ENCODE measurements around the gene POLR2J2.
"Not testable (repeated sequence)": the region's sequence is repeated elsewhere in the genome, so short reads cannot be mapped to it uniquely, and the experiment has no call there.

Gene POLR2J2

DNA sequence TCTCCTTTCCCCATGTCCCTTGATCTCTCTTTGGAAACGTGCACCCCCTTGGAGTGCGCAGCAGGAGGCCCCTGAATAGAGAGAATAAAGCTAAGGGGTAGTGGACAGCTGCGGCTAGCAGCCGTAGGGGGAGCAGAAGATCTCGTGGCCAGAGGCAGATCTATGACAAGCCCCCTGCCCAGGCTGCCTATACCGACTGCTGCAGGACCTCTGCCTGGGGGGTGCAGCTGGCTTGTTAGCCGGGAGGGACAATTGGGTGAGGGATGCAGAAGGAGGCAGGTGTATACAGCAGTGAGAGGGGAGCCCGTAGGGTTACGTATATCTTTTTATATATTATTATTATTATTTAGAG, 469 bp upstream of the POLR2J2 start:
- DNase-seq (ENCODE audit: low spot score) = not testable (repeated sequence)

DNA sequence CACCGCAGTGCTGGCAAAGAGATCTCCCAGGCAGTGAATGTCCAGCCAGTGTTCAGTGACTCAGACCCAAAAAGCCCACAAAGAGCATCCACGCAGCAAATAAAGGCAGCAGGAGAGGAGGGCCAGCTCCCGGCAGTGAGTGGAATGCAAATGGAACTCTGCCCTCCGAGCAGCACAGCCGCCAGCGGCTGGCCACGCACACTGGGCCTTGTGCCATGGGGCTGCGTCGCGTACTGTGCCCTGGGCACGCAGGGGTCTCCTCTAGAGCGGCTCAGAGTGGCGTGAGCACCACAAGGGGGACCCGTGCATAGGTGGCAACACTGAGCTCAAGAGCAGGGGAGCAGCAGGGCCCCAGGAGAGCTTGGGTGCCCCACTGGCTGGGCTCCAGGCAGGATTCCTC, 3.9 kb downstream of the POLR2J2 start:
- DNase-seq (ENCODE audit: low spot score) = not testable (repeated sequence)

DNA sequence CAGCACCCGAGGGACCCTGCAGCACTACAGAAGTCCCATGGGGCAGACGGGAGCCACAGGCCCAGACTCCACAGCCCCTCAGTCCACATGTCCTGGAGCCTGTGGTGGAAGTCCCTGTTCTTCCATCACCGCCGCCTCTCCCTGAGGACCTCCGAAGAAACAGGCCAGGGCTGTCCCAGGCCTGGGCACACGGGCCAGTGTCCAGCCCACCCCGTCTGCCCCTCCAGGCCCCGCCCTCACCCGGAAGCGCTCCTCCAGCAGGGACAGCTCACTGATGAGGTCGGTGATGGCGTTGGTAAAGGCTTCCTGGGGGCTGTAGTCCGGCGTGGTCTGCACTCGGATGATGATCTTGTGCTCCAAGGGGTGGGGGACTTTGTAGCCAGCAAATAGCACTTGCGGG, 4.6 kb downstream of the POLR2J2 start:
- DNase-seq (ENCODE audit: low spot score) = not testable (repeated sequence)

DNA sequence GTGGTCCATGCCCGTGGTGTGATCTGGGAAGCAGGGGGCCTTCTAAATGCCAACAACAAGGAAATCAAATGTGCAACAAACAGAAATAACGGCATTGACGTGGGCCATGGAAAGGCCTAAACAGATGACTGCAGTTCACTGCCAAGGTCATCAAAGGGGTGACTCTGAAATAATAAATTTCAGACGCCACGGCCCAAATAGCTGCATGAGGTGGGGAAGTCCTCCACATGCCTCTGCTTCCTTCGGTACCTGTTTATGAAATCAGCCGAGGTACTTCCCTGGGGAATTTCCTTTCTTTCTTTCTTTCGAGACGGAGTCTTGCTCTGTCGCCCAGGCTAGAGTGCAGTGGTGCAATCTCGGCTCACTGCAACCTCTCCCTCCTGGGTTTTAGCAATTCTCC, 6.7 kb downstream of the POLR2J2 start:
- DNase-seq (ENCODE audit: low spot score) = not testable (repeated sequence)

DNA sequence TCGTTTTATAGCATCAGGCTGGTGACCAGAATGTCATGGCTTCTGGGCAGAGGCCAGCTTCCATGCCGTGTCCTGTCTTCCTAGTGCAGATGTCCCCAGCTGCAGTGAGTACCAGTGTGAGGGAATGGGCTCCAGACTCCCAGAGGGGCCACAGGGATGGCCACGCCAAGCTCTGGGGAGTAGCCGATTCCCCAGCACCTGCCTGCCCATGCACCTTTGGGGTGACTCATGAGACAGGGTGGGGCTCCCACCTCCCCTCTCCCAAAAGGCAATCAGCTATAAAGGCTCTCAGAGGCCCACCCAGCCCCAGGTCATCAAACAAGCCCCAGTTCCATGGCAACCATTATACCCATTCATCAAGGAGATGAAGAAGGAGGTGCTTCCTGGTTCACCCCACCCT, 21.5 kb downstream of the POLR2J2 start, which contains the start of gene SPDYE2B:
TSS of gene SPDYE2B (plus strand) at position 396 of the 400 bp plus-strand sequence. CDS start 2,030 bp downstream, outside the sequence.
- DNase-seq (ENCODE audit: low spot score) = not testable (repeated sequence)

DNA sequence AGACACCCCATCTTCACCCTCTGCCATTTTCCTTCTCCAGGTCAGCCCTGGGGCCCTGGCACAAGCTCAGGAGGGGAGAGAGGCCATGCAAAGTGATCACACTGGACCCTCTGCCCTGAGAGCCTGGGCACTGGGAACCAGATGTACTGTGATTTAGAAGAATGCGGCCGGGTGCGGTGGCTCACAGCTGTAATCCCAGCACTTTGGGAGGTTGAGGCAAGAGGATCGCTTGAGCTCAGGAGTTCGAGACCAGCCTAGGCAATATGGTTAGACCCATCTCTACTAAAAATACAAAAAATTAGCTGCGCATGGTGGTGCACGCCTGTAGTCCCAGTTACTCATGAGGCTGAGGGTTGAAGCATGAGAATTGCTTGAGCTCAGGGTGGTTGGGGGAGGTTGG, 23.6 kb downstream of the POLR2J2 start:
- DNase-seq (ENCODE audit: low spot score) = not testable (repeated sequence)

DNA sequence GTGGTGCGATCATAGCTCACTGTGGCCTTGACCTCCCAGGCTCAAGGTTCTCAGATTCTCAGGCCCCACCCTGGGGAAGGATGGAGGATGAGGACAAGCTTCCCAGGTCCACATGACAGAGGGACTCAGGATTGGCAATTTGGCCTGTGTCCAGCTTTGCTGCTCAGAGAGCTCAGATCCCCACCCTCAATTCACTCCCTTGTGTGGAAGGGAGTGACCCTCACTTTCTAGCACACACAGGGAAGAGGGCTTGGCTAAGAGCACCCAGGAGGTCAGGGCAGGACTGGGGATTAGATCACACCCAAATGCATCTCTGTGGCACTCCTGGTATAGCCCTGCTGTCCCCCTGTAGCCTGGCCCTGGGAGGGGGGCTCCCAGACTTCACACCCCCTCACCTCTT, 28.1 kb downstream of the POLR2J2 start:
- DNase-seq (ENCODE audit: low spot score) = not testable (repeated sequence)

DNA sequence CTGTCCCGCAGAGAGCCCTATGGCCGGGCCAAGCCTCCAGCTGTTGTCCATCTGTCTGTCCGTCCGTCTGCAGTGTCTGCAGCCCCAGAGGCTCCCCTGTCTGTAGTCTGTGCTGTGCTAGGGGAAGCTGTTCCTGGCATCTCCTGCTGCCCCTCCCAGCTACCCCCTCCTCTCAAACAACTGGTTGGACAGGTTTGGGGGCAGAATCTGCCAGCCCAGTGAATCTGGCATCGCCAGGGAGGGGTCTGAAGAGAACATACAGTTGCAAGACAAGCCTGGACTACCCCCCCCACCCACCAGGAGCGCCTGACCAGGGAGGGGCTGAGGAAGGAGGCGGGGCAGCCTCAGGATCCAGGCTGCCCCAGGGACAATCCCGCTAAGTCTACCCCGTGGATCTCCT, 28.8 kb downstream of the POLR2J2 start, which contains the start of gene UPK3BL1:
TSS of gene UPK3BL1 (minus strand) at position 101 of the 400 bp plus-strand sequence. CDS start at position 51, 50 bp downstream.
- DNase-seq (ENCODE audit: low spot score) = not testable (repeated sequence)

DNA sequence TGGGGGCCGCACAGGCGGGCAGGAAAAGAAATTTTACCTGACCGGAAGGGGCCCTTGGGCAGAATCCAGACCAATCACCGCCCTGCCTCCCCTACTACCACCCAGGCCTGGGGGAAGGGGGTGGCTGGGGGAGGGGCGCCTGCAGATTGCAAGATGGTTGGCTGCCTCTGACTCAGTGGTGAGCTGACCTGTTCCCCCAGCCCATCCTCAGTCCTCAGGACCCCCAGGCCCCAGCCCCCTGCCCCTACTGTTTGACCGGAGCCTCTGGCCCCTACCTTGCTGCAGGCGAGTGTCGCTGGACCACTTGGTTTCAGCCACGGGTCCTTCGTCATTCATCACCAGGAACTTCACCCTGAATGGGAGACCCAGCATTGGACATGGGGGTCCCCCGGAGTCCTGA, 32.6 kb downstream of the POLR2J2 start:
- DNase-seq (ENCODE audit: low spot score) = not testable (repeated sequence)

DNA sequence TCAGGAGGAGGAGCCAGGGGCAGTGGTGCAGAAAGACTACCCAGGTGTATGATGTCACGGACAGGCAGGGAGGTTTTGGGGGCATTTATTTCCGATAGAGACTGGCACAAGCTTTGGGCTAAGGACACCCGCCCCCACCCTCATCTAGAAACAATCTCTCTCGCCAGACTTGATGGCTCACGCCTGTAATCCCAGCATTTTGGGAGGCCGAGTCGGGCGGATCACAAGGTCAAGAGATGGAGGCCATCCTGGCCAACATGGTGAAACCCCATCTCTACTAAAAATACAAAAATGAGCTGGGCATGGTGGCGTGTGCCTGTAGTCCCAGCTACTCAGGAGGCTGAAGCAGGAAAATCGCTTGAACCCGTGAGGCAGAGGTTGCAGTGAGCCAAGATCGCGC, 34.5 kb downstream of the POLR2J2 start:
- DNase-seq (ENCODE audit: low spot score) = not testable (repeated sequence)

DNA sequence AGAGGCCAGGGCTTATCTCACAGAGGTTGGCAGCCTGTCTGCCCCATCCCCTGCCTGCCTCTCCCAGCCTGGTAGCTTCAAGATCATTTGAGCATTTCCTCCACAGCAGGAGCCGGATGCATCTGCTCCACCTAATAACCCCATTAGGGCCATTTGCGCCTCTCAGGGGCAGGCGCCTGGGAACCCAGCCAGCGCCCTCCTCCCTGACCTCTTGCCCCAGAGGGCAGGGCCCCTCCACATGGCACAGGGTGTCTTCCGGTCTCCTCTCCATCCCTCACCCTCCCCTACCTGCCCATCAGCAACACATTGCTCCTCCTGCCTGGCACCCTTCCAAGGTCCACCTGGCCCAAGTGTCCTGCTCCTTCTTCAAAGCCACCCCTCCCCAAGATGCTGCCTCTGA, 36.1 kb downstream of the POLR2J2 start:
- not testable (repeated sequence) for DNase-seq (ENCODE audit: low spot score)

DNA sequence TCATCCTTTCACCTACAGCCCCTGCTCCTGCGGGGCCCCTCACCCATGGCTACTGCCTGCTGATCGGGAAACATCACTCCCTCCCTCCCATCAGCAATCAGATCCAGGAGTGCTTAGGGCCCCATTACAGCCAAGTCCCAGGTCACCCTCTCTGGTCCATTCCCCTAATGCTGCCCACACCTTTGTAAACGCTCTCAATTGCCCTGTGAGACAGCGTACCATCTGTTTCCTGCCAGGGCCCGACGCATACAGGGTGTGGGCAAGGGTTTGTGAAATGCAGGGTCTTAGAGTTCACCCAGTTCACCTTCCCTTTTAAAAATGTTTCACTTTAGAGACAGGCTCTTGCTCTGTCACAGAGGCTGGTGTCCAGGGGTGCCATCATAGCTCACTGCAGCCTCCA, 37.2 kb downstream of the POLR2J2 start:
- not testable (repeated sequence) for DNase-seq (ENCODE audit: low spot score)

DNA sequence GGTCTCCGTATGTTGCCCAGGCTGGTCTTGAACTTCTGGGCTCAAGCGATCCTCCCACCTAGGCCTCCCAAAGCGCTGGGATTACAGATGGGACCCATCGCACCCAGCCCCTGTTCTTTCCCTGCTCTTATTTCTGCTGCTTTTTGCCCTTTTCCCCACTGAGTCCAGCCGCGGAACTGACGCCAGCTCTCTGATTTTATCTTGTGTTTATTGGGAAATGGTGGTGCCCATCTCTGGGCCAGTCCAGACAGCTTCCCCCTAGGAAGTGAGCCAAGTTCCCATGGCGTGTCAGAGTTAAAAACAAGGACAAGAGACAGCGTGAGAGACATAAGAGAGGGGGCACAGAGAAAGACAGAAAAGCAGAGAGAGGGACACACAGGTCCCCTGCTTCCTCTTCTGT, 40.8 kb downstream of the POLR2J2 start:
- not testable (repeated sequence) for DNase-seq (ENCODE audit: low spot score)

DNA sequence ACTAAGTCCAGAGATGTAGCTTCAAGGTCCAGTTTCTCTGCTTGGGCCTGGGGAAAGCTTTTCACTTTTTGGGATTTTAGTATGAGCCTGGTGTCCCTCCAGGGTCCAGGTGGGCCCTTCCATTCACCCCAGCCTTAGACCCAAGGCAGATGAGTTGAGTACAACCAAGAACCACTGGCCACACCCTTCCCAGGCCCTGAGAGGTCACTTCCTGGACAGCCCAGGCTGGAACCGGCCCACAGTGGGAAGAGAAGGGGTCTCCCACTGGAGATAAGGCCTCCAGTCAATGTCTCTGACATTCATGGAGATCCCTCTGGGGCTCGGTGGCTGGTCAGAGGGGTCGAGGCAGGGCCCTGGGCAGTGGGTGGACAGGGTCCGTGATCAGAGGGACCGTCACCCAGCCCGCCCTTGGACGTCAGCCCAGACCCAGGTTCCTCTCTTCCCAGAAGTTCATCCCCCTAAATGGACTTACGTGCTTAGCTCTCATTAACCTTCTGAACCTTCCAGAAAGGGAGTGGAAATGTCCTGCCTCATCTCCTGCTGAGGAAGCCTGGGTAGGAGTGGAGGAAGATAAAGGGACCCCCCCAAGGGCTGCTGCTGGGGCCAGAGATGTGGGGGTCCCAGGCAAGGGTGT, 44.1 kb downstream of the POLR2J2 start:
- DNase-seq (ENCODE audit: low spot score) = not testable (repeated sequence)

DNA sequence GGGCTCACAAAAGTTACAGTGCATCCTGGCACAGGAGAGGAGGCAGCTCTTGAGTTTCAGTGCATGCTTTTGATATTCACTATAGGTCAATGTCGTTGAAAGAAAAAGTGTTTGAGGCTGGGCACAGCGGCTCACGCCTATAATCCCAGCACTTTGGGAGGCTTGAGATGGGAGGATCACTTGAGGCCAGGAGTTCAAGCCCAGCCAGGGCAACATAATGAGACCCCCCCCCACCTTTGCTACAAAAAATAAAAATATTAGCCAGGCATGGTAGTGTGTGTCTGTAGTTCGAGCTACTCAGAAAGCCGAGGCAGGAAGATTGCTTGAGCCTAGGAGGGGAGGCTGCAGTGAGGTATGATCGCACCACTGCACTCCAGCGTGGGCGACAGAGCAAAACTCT, 53.3 kb downstream of the POLR2J2 start:
- not testable (repeated sequence) for DNase-seq (ENCODE audit: low spot score)

DNA sequence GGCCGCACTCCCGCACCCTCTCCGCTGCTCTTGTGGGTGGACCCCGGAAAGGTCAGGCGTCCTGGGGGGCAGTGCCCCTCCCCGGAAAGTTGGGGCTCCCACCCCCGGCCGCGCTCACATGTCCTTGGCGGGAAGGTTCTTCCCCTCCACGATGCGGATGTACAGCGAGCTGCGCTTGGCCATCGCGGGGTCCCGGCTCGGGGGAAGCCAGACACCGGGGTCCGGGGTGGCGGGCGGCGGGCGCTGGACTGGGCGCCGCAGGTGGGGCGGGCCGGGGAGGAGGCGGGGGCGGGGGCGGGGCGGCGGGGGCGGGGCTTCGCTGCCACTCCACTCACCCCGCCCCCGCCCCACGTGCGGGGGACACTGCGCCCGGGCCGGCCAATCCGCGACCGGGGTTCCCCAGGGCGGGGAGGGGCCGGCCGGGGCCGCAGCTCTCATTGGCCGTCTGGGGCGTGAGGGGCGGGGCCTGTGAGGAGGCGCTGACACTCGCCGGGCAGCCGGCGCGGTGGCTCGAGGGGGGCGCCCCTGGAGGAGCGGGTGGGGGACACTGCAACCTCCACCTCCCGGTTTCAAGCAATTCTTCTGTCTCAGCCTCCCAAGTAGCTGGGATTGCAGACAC, 54.8 kb downstream of the POLR2J2 start, which contains the start of gene RASA4:
TSS of gene RASA4 (minus strand) at position 250 of the 619 bp plus-strand sequence. CDS start at position 183, 67 bp downstream.
- DNase-seq (ENCODE audit: low spot score) = peak; percentile 3
